GM19463 (cell line): Measurements from ENCODE around the gene NPAT.

Experiments used
- ATAC-seq: cut with Tn5 transposase; IDR thresholded peaks from one replicate; pipeline ENCODE4 v1.9.1; 2021; ENCODE audit warnings: mild to moderate bottlenecking, moderate library complexity; ENCODE audit not compliant: unreplicated experiment

Gene NPAT

GRCh38 chr11:108222574-108223347 is at the start of gene NPAT, which contains the start of gene ATM:
NPAT (minus strand) TSS chr11:108222638; CDS start chr11:108222536, 102 bp downstream.
ATM (plus strand) TSS chr11:108223067; CDS start chr11:108227625, 4,558 bp downstream.
- ATAC-seq: peak; percentile 76

DNA sequence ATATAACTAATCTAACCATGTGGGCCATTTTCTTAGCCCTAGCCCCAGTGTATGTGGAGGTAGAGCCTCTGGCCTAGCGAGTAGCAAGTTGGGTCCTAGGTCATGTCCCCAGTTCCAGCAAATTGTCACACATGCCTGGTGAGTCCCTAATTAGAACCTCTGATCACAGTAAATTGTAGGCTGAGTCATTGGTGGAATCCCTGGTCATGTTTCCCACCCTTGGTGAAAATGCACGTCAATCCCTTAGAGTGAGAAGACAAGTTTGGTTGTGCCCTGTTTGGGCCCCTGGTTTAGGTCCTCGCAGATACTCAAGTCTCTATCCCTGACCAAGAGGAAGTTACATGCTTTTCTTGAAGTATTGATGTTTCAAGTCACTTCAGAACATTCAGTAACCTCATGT is 47.1 kb upstream of the NPAT start:
- ATAC-seq: no peak

GRCh38 chr11:108253176-108253575 is 30.7 kb upstream of the NPAT start:
- no peak for ATAC-seq

DNA sequence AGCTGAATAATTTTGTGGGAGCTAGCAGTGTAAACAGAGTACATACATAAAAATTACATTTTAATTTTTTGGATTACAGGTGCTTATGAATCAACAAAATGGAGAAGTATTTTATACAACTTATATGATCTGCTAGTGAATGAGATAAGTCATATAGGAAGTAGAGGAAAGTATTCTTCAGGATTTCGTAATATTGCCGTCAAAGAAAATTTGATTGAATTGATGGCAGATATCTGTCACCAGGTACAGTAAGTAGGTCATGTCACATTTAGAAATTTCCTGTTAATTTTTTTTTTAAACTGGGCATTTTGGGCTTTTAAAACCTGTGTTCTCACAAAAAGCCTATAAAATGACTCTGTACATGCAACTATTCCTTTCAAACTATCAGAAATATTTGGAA is 24.4 kb upstream of the NPAT start:
- ATAC-seq: no peak

- no peak for ATAC-seq
Observed at GRCh38 chr11:108246308-108246707, 23.9 kb upstream of the NPAT start.

DNA sequence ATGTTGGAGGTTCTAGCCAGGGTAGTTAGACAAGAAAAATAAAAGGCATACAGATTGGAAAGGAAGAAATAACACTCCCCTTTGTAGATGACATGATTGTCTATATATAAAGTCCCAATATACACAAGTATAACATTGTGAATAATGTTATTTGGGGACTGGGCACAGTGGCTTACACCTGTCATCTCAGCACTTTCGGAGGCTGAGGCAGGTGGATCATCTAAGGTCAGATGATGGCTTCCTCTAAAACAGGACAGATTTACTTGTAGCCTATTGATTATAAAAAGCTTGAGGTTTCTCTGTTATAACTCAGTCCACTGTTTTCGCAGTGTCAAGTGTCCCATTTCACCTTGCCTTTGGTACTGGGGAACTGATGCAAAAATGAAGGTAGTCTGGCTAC is 20.0 kb upstream of the NPAT start:
- ATAC-seq: no peak

DNA sequence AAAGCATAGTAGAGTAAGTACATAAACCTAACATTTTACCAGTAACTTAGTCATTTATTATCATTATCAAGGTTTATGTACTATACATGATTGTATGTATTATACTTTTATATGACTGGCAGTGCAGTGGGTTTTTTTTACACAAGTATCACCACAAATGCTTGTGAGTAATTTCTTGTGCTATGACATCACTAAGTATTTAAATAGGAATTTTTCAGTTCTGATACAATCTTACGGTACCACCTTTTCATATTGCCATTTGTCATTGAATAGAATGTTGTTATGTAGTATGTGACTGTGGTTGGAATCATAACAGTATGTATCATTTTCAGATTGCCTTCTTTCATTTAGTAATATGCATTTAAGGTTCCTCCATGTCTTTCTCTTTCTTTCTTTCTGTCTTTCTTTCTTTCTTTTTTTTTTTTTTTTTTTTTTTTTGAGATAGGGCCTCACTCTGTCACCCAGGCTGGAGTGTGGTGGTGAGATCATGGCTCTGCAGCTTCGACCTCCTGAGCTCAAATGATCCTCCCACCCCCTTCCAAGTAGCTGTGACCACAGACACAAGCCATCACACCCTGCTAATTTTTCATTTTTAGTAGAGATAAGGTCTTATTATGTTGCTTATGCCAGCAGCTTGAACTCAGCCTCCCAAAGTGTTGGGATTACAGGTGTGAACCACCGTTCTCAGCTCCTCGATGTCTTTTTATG is 19.0 kb upstream of the NPAT start:
- no peak for ATAC-seq

- no peak for ATAC-seq
Observed at GRCh38 chr11:108239076-108239475, 16.6 kb upstream of the NPAT start.

DNA sequence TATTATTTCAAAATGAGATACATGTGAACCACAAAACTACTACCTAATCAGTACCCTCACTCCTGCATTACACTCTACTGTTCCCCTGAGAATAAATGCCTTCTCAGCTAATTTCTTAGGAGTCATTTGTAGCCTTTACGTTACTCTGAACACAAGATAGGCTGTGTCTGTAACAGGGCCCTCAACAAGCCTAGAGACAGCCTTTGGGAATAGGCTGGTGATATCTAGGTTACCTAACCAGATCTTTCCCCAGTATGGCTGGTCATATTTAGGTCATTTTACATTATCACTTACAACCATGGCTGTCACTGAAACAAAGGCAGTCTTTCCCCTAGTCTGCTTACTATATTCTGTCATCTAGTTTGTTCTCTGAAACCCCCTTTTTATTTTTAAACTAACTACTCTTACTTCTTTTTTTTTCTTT is 14.6 kb upstream of the NPAT start:
- ATAC-seq: peak; percentile 56

DNA sequence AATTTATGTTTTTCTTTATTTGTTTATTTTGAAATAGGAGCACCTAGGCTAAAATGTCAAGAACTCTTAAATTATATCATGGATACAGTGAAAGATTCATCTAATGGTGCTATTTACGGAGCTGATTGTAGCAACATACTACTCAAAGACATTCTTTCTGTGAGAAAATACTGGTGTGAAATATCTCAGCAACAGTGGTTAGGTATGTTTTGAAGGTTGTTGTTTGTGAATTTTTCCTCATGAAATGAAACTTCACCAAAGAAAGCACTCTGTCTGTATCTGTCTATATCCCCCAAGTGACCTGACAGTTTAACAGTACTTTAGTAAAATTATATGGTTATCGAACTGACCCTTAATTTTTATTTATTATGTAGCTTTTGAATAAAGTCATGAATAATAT is 13.2 kb upstream of the NPAT start:
- ATAC-seq: no peak

DNA sequence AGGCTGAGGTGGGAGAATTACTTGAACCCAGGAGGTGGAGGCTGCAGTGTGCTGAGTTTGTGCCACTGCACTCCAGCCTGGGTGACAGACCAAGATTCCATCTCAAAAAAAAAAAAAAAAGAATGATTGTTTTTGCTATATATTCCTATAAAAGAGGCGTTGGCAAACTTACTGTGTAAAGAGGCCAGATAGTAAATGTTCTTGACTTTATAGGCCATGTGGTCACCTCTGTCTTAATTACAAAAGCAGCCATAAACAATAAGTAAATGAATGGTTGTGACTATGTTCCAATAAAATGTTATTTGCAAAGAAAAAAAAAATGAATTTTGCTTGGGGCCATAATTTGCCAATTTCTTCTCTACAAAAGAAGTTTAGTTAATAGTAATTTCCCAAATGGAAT is 12.8 kb upstream of the NPAT start:
- ATAC-seq: no peak

DNA sequence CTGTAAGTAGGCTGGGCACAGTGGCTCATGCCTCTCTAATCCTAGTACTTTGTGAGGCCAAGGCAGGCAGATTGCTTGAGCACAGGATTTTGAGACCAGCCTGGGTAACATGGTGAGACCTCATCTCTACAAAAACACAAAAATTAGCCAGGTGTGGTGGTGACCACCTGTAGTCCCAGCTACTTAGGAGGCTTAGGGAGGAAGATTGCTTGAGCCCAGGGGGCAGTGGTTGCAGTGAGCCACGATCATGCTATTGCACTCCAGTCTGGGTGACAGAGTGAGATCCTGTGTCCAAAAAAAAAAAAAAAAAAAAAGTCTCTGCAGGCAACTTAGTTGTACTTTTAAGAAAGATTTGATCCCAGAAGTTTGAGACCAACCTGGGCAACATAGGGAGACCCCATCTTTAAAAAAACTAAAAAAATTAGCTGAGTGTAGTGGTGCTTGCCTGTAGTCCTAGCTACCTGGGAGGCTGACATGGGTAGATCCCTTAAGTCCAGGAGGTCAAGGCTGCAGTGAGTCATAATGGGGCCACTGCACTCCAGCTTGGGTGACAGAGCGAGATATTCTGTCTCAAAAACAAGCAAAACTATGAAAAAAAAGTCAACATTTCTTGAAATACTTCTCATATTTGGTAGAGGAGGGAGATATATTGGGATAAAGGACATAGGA is 11.0 kb upstream of the NPAT start:
- ATAC-seq: no peak

DNA sequence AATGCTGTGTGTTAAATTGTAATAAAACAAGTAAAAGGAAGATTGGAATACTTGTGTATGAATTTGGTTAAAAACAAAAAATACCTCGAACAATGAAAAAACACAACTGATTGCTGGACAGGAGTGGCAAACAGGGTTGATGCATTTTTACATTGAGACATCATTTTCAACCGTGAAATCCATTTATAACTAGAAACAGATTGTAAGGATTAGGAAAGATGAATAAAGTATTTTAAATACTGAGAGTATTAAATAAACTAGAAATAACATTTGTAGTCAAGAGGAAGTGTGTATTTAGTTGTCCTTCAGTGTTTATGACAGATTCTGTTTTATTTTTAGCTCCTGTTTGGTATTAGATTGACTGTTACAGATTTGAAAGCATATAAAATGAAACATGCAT is 5.8 kb upstream of the NPAT start:
- ATAC-seq: no peak

GRCh38 chr11:108226036-108226435 is 3.6 kb upstream of the NPAT start:
- ATAC-seq: no peak

DNA sequence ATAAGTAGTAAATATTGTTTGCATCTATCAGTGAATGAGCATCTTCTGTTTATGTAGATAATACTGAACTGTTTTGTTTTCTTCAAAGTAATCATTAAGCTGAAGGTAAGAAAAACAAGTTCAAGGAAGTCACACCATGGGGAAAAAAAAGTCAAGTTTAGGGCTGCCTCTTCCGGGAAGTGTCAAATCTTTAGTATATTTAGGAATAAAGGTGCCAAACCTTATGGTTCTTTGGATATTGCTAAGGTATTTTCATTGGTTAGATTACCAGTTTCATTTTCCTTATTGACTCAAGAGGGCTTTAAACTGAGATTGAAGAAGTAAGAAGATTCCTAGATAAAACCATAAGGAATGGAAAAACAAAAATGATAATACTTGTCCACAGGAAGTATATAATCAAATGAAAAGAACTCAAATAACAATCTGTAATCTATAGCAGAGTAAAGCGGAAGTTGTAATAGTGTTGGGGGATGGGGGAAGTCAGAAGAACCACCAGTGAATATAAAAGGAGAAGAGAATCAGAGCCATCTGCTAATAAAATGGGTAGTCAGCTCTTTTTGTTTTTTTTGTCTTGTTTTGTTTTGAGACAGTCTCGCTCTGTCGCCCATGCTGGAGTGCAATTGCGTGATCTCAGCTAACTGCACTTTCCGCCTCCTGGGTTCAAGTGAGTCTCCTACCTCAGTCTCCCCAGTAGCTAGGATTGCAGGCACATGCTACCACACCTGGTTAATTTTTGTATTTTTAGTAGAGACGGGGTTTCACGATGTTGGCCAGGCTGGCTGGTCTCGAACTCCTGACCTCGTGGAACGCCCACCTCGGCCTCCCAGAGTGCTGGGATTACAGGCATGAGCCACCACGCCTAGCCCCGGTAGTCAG is 2.7 kb upstream of the NPAT start:
- ATAC-seq: no peak

DNA sequence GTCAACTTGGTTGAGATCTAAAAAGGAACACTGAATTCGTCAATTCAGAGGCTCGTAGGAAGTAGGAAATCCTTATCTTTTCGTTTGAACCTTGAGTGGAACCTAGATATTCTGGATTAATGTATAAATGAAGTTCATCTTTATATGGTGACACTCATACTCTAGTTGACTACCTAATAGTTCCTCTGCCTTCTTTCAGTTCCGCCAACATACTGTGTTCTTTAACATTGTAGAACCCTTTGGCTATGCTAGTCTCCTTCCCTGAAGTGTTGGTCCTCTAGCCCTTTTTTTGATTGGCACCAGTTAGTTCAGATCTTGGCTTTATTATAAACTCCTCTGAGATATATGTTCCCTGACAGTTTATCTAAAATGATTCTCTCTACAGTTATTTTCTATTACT is 1.9 kb upstream of the NPAT start:
- ATAC-seq: no peak

GRCh38 chr11:108223348-108224149 is 1.1 kb upstream of the NPAT start:
- ATAC-seq: peak; percentile 22

GRCh38 chr11:108221911-108222573 is 396 bp downstream of the NPAT start:
- no peak for ATAC-seq

DNA sequence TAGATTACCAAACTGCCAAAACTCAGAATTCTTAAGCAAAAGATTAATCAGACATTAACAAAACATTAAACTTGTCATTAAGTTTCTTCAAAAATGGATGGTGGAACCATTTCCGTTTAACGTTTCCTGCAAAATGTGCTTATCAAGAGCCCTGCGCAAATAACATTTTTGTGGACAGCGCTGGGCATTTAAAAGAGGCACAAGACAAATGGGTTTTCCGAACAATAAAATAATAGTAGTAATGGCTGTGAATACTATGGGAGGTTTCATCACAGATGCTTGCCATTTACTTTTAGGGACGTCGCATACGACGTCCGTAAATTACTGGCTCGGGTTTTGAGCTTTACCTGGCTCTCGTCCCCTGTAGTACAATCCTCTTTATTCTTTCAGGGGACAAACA is 1.1 kb downstream of the NPAT start:
- no peak for ATAC-seq
